Fibroblast of lung (primary cell): ENCODE data around the gene STXBP4. TPM values are rescaled to one million over a fixed set of nuclear protein-coding genes. Genes with fewer than 3 reads are reported as not detected.

Experiments used
- DNase-seq, 2 donors: peaks; one replicate each; pipeline versions ENCODE4 v3.0.0 to v3.0.0-alpha.2; 2010; ENCODE audit warnings: low read depth in 2 of 2
- H2AFZ ChIP-seq: 2 replicates; pipeline ENCODE4 v1.5.1; 2012; ENCODE audit warnings: low read length, control low read depth, inconsistent platforms
- H3K27ac ChIP-seq: 2 replicates; pipeline ENCODE4 v1.5.1; 2011; ENCODE audit warnings: low read length, control low read depth; ENCODE audit not compliant: insufficient read depth
- H3K27me3 ChIP-seq: 2 replicates; pipeline ENCODE4 v1.5.1; 2011; ENCODE audit warnings: mild to moderate bottlenecking, low read length; ENCODE audit not compliant: control insufficient read depth, insufficient read depth
- H3K36me3 ChIP-seq: 2 replicates; pipeline ENCODE4 v1.5.1; 2011; ENCODE audit warnings: low read length; ENCODE audit not compliant: control insufficient read depth, insufficient read depth
- H3K4me1 ChIP-seq: 2 replicates; pipeline ENCODE4 v1.5.1; 2011; ENCODE audit warnings: low read length; ENCODE audit not compliant: control insufficient read depth, insufficient read depth; ENCODE audit errors: extremely low read depth
- H3K4me2 ChIP-seq: 2 replicates; pipeline ENCODE4 v1.5.1; 2011; ENCODE audit warnings: low read length, control low read depth; ENCODE audit not compliant: insufficient read depth; ENCODE audit errors: extremely low read depth
- H3K4me3 ChIP-seq, 4 experiments: fragments of 200-600 bp in 1 of 4; sonication (generic) in 1 of 4; replicated peaks in 1 of 4; 2 replicates each; pipeline ENCODE4 v1.5.1; 2011 to 2016; ENCODE audit warnings: low read length in 4 of 4, low read depth in 3 of 4, mild to moderate bottlenecking in 3 of 4, control low read depth in 2 of 4, inconsistent platforms in 1 of 4, mixed read lengths in 1 of 4; ENCODE audit not compliant: insufficient read depth in 1 of 4; ENCODE audit errors: control extremely low read depth in 1 of 4
- H3K79me2 ChIP-seq: 2 replicates; pipeline ENCODE4 v1.5.1; 2012; ENCODE audit warnings: mild to moderate bottlenecking, low read length, inconsistent platforms; ENCODE audit not compliant: control insufficient read depth, insufficient read depth
- H3K9ac ChIP-seq: 2 replicates; pipeline ENCODE4 v1.5.1; 2011; ENCODE audit warnings: mild to moderate bottlenecking, low read length, control low read depth; ENCODE audit not compliant: insufficient read depth
- H3K9me3 ChIP-seq: 2 replicates; pipeline ENCODE4 v1.5.1; 2012; ENCODE audit warnings: low read depth, low read length; ENCODE audit not compliant: control insufficient read depth, insufficient read depth
- H4K20me1 ChIP-seq: 2 replicates; pipeline ENCODE4 v1.5.1; 2011; ENCODE audit warnings: low read length; ENCODE audit not compliant: control insufficient read depth, insufficient read depth; ENCODE audit errors: extremely low read depth
- EZH2 ChIP-seq: IDR thresholded peaks from 2 replicates; pipeline ENCODE4 v1.5.1; 2012; ENCODE audit warnings: low read length, control low read depth, mild to moderate bottlenecking; ENCODE audit errors: missing control alignments
- polyA plus RNA-seq, 2 donors: library from polyadenylated mRNA; depleted of rRNA in 1 of 2; stranded (reverse) in 1 of 2; unstranded in 1 of 2; fragments of >200 nt; gene quantifications; 2 replicates each; pipeline ENCODE4 v1.2.1, GENCODE V29; 2011 to 2012; ENCODE audit warnings: missing spikeins in 1 of 2
- total RNA-seq: library from RNA; depleted of rRNA; stranded (reverse); fragments of >200 nt; gene quantifications from 2 replicates; pipeline ENCODE4 v1.2.1, GENCODE V29; 2014
- TF ChIP-seq, protein P1 (sequence below), 2 donors: IDR thresholded peaks in 1 of 2; conservative IDR thresholded peaks in 1 of 2; 1 replicate in 1 of 2; 2 replicates in 1 of 2; pipeline ENCODE4 v1.5.1; 2011 to 2012; ENCODE audit warnings: low read length in 2 of 2, control low read depth in 1 of 2, inconsistent platforms in 1 of 2, low read depth in 1 of 2, mild to moderate bottlenecking in 1 of 2

STXBP4 gene
- total and polyA plus RNA-seq, 2 donors (not counting 1 experiment from before 2014, with no cell fraction given), result 5.6 to 9.8 TPM

DNA sequence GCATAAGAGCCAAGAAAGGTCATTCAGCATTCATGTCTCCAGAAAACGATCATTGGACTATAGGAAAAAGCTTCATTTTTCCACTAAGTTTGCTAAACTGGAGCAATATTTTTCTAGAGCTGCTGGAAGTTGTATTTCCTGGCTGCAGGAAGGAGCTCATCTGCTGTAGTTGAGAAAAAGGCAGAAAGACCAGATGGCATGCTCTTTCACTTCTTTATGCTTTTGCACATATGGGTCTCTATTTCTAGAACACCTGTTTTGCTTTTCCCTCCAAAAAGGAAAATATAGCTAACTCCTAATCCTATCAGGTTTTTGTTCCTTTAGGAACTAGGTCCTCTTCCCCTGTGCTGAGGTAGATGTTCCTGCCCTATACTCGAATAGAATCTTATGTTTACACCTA lies 234.3 kb downstream of the STXBP4 start:
- no peak for TF ChIP-seq EZH2
- TF ChIP-seq, protein P1, sequence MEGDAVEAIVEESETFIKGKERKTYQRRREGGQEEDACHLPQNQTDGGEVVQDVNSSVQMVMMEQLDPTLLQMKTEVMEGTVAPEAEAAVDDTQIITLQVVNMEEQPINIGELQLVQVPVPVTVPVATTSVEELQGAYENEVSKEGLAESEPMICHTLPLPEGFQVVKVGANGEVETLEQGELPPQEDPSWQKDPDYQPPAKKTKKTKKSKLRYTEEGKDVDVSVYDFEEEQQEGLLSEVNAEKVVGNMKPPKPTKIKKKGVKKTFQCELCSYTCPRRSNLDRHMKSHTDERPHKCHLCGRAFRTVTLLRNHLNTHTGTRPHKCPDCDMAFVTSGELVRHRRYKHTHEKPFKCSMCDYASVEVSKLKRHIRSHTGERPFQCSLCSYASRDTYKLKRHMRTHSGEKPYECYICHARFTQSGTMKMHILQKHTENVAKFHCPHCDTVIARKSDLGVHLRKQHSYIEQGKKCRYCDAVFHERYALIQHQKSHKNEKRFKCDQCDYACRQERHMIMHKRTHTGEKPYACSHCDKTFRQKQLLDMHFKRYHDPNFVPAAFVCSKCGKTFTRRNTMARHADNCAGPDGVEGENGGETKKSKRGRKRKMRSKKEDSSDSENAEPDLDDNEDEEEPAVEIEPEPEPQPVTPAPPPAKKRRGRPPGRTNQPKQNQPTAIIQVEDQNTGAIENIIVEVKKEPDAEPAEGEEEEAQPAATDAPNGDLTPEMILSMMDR (conservative IDR thresholded peaks at IDR 0.05 in 1 of 2, IDR thresholded peaks at IDR 0.05 in 1 of 2; ENCODE audit: low read depth in 1 of 2, low read length in 2 of 2), result no peak
- H4K20me1 ChIP-seq, result no peaks in the 10 kb centered on the region
- no peaks in the 10 kb centered on the region for H3K27me3 ChIP-seq
- no peaks in the 10 kb centered on the region for H3K79me2 ChIP-seq
- H3K4me1 ChIP-seq, result no peaks in the 10 kb centered on the region
- no peak overlapping the region for H3K27ac ChIP-seq
- DNase-seq, result no peak
- no peak overlapping the region for H3K4me3 ChIP-seq
- H3K9me3 ChIP-seq, result no peaks in the 10 kb centered on the region
- H3K4me2 ChIP-seq, result no peak overlapping the region
- no peak overlapping the region for H2AFZ ChIP-seq
- no peak overlapping the region for H3K9ac ChIP-seq
- no peaks in the 10 kb centered on the region for H3K36me3 ChIP-seq

DNA sequence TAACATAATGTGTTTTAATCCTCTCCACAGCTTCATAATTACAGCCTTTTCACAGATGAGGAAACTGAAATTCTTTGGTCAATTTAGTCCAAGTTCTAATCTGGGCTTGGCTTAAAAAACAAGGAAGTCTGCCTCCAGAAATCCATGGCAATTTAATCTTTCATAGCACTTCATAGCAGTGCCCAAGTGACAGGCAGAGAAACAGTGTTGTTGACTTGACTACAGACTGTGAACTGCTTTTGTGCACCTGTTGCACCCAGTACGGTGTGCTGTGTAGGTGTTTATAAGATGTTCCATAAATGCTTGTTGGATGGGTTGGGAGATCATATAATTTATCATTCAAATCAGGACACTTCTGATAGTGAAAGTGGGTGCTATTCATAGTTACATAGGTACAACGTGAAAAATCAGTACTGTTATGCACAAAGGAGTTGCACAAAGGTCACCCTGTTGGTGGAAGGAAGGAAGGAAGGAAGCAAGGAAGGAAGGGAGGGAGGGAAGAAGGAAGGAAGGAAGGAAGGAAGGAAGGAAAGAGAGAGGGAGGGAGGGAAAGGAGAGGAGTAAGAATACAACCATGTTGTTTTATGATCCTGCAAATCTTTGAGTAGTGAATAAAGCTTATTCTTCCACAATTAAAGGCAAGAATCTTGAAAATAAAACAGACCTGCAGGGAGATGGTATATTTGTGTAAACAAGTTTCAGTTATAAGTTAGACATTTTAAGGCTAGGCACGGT lies 239.7 kb downstream of the STXBP4 start:
- Histone ChIP-seq H3K27ac (no peak overlapping the region), H2AFZ (no peak overlapping the region), H3K79me2 (no peaks in the 10 kb centered on the region), H3K9ac (no peak overlapping the region), H4K20me1 (no peaks in the 10 kb centered on the region), H3K9me3 (no peaks in the 10 kb centered on the region), H3K4me3 (no peak overlapping the region), H3K4me2 (no peak overlapping the region), H3K36me3 (no peaks in the 10 kb centered on the region), H3K27me3 (no peaks in the 10 kb centered on the region), H3K4me1 (no peaks in the 10 kb centered on the region)
- no peak for DNase-seq
- TF ChIP-seq, protein P1 (conservative IDR thresholded peaks at IDR 0.05 in 1 of 2, IDR thresholded peaks at IDR 0.05 in 1 of 2; ENCODE audit: low read depth in 1 of 2, low read length in 2 of 2), result no peak
- no peak for TF ChIP-seq EZH2

DNA sequence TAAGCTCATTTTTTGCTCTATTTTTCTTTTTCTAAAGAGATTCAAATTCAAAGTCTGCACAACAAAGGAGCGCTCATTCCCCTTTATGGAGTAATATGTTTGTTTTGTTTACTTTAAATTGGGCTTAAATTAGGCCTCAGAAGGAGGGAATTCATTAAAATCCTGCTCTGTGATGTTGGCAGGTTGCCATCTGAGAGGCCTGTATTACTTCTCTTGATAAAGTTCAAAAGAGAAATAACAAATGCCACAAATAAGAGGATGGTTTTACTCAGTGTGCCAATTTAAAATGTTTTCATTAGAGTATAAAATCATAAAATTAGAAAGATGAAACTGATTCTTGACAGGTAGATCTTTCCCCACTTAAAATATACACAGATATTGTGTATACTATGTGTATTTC lies 241.7 kb downstream of the STXBP4 start:
- Histone ChIP-seq H3K27me3 (no peaks in the 10 kb centered on the region), H3K9ac (no peak overlapping the region), H3K9me3 (no peaks in the 10 kb centered on the region), H2AFZ (no peak overlapping the region), H3K36me3 (no peaks in the 10 kb centered on the region), H3K27ac (no peak overlapping the region), H3K4me1 (no peaks in the 10 kb centered on the region), H3K4me2 (no peak overlapping the region), H3K79me2 (no peaks in the 10 kb centered on the region), H3K4me3 (no peak overlapping the region), H4K20me1 (no peaks in the 10 kb centered on the region)
- no peak for DNase-seq
- no peak for TF ChIP-seq EZH2
- TF ChIP-seq, protein P1 (conservative IDR thresholded peaks at IDR 0.05 in 1 of 2, IDR thresholded peaks at IDR 0.05 in 1 of 2; ENCODE audit: low read depth in 1 of 2, low read length in 2 of 2), result no peak
